ENCODE results near the gene UBE3D.
"Not testable (repeated sequence)": the region's sequence is repeated elsewhere in the genome, so short reads cannot be mapped to it uniquely, and the experiment has no call there.

UBE3D gene

DNA sequence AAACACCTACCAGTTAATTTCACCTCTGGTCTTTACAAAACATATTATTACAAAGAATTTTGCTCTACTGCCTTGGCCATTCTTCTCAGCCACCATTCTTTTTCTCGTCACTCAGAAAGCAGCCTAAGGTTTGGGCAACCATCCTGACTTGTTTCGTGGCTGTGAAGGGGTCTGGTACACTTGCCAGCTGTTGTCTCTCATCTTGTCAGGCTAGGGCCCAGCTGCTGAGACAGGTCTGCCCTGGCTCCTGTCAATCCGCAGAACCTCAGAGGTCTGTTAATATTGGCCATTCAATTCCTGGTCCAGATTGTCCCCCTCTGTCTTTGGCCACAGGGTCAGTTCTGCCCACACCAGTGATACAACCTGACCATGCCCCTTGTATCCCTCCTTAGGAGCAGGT is 197.7 kb downstream of the UBE3D start:
- DNase-seq: no peak

DNA sequence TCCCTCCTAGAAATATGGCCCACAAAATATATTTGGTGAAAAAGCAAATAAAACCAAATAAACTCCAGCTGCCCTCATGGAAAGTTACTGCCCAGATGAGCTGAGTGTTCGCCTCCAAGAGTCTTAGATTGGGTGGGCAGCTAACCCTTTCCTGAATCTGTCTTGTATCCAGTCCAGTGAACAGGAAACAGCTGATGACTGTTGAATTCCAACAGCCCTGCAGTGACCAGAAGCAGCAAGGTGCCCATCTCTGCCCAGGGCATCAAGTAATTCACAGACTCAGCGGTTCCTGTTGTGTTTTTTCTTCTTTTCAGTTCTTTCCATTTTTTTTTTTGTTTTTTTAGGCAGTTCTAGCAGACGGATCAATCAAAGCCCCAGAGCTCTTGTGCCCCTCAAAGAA is 199.2 kb downstream of the UBE3D start:
- no peak for DNase-seq

DNA sequence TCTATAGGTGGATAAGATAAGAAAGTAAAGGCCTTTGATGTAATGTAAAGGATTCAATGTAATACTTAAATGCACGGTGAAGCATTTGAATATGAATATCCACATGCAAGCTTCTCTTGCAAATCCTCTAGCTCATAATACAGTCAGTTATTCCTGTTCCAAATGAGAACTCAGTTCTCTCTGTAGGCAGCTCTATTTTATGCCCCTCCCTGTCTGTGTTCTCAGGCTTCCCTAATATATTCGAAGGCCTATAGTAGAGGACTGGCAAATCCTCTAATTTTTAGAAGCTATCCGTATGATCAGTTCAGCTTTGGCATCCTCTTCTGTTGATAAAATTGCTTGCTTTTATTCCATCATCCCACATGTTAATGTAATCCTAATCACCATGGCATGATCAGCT is 200.2 kb downstream of the UBE3D start:
- DNase-seq: no peak

DNA sequence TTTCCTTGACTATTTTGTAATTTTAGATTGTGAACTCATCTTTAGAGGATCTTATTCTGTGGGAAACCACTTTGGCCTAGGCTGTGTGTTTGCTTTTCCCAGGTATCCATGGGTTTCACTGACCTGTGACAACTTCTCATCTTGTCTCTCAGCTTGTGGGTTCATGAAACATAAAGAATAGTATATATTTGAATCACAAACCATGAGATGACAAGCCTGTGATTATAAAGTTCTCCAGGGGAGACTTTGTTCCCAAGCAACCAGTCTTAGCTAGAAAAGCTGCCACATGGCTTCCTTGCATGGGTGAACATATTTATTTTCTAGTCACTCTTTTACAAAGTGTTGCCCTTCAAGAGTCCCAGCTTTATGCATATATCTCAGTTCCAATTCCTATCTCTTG is 201.9 kb downstream of the UBE3D start:
- no peak for DNase-seq

DNA sequence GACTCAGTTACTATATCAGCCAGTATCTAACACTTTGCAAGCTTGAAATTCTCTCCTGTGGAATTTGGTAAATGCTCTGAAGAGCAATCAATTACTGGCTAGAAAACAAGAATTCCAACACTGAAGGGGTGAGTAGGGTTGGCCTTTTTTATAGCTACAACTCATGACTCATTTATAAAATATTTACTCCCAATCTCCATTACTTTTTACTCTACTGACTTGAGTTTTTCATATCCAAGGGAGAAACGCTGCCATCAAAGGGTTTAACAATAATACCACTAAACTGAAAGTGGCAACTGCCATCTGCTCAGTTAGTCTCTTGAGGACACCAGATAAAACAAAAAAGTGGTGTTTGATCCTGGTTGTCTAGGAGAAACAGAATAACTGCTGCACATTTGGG is 203.1 kb downstream of the UBE3D start:
- no peak for DNase-seq

DNA sequence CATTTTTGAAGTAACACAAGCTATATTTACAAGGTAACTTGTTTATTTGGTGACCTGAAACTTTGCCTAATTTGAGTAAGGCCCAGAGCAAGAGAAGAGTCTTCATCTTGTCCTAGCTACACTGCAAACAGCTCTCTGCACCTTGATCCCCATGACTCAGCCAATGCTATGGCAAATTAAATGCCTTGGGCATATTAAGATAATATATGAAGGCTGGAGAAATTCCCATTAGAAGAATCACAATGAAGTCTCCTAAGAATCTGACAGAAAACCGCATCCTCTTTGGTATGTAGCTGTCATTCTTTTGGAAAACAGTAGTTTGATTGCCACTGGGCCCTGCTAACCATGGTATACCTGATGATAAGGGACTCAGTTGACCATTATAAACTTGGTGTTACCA is 204.5 kb downstream of the UBE3D start:
- no peak for DNase-seq

DNA sequence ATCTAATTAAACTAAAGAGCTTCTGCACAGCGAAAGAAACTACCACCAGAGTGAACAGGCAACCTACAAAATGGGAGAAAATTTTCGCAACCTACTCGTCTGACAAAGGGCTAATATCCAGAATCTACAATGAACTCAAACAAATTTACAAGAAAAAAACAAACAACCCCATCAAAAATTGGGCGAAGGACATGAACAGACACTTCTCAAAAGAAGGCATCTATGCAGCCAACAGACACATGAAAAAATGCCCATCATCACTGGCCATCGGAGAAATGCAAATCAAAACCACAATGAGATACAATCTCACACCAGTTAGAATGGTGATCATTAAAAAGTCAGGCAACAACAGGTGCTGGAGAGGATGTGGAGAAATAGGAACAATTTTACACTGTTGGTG is 209.6 kb downstream of the UBE3D start:
- not testable (repeated sequence) for DNase-seq

DNA sequence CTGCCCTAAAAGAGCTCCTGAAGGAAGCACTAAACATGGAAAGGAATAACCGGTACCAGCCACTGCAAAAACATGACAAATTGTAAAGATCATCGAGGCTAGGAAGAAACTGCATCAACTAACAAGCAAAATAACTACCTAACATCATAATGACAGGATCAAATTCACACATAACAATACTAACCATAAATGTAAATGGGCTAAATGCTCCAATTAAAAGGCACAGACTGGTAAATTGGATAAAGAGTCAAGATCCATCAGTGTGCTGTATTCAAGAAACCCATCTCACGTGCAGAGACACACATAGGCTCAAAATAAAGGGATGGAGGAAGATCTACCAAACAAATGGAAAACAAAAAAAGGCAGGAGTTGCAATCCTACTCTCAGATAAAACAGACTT is 212.7 kb downstream of the UBE3D start:
- DNase-seq: not testable (repeated sequence)

DNA sequence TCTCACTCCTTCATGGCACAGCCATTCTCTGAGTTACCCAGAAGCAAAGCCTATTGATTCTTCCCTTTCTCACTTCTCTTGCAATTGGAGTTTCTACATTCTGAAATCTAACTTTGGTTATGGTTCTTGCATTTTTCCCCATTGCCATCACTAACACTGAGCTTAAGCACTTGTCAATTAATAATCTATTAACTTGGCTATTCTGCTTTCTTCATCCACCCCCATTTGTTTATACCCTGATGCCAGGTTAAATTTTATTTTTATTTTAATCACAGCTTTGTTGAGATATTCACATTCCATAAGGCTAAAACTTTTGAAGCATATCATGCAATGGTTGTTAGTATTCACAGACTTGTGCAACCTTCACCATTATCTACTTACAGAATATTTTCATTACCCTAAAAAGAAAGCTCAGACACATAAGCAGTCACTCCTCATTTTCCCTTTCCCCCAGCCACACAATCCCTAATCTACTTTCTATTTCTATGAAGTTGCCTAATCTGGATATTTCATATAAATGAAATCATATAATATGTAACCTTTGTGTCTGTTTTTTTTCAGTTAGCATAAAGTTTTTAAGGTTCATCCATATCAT is 222.3 kb downstream of the UBE3D start:
- no peak for DNase-seq

DNA sequence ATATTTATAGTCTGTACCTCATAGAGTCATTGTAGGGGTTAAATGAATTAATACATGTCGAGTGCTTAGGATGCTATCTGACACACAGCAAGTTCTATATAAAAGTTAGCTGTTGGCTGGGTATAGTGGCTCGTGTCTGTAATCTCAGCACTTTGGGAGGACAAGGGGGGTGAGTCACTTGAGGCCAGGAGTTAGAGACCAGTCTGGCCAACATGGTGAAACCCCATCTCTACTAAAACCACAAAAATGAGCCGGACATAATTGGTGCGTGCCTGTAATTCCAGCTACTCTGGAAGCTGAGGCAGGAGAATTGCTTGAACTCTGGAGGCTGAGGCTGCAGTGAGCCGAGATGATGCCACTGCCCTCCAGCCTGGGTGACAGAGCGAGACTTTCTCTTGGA is 222.9 kb downstream of the UBE3D start:
- DNase-seq: no peak

Measured in NCI-H1694 (cell line).